Right ventricle myocardium superior (tissue), 1 donor: Measurements from ENCODE around the gene NASP. TPM values are rescaled to one million over a fixed set of nuclear protein-coding genes. Genes with fewer than 3 reads are reported as not detected.
"Not testable (repeated sequence)": the region's sequence is repeated elsewhere in the genome, so short reads cannot be mapped to it uniquely, and the experiment has no call there.

ENCODE experiments used
- ATAC-seq: fragments of 200-7000 bp; cut with Tn5 transposase; one replicate; pipeline ENCODE4 v1.9.1; 2020; ENCODE audit warnings: mild to moderate bottlenecking; ENCODE audit not compliant: poor library complexity
- DNase-seq: peaks from one replicate; pipeline ENCODE4 v3.0.0-alpha.2; 2020
- intact Hi-C: fragments of 100-400 bp; cut with DNase I; formaldehyde crosslinking; loops from one replicate; pipeline ENCODE4 v1.11.2; 2022
- total RNA-seq: library from RNA; stranded (reverse); fragmentation: NEBNext Ultra II Directional; extraction: Animal tissue kit (Norgen Biotek cat#: 25700); gene quantifications from one replicate; pipeline ENCODE4 v1.2.1, GENCODE V29; 2021
- donor health status: DM: no; HTN: yes; CAD: no; lungs with severe emphysema.

NASP gene
- total RNA-seq, 1 donor from 2014 or later, result 28.7 TPM

DNA sequence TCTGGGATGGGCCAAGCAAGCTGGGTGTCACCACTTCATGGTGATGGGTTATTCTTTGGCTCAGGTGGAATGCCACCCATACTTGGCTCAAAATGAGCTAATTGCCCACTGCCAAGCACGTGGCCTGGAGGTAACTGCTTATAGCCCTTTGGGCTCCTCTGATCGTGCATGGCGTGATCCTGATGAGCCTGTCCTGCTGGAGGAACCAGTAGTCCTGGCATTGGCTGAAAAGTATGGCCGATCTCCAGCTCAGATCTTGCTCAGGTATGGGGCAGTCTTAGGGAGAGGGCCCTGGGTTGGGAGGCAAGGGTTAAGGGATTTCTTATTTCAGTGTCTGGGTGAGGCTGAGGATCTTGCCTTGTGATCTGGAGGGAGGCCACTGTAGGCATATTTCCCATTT lies 15.4 kb upstream of the NASP start:
- ATAC-seq, result no peak
- DNase-seq, result no peak
- intact Hi-C loops, result loop anchor here (5.0 kb wide), 1 partner anchor 56 kb away; no protein-coding TSS in a partner anchor

DNA sequence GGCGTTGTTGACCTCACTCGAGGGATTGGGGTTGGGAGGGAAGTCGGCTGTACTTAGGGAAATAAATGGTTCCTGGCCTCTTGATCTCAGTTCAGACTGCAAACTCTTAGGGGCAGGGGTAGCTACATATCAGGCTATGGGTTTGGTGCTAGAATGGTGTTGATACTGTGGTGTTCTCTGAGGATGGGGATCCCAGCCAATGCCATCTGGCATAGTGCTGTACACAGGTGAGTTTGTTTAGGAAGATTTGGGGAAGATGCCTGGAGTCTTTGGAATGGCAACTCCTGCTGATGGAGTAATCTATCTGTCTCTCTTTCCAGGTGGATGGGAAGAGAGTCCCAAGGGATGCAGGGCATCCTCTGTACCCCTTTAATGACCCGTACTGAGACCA lies 14.3 kb upstream of the NASP start:
- DNase-seq (no peak), ATAC-seq (no peak)
- intact Hi-C loops, result loop anchor here (5.0 kb wide), 1 partner anchor 57 kb away; no protein-coding TSS in a partner anchor

DNA sequence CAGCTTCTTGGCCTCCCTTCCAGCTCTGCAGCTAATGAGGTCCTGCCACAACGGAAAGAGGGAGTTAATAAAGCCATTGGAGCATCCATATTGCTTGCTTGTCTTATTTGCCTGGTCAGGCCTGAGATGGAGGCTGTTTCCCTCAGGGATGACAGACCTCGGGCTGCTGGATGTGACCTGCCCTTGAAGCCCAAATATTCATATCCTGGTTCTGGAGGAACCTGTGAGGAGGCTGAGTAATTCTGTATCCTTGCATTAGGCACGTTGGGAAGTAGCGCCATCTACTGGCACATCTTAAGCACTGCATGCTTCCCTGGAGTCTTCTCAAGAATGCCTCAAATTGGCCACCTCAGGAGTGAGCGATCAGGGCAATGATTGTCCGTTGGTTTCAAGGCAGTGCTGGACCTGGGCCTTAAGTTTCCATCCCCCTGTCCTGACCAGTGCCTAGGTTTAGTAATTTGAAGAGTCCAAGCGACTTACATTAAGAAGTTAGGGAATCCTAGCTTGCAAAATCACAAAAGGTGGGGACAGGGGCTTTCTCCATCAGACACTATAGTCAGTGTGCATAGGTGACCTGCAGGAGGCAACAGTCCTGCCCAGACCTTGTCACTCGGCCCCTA lies 13.8 kb upstream of the NASP start:
- intact Hi-C loops, result loop anchor here (5.0 kb wide), 2 partner anchors 58 to 208 kb away; no protein-coding TSS in a partner anchor
- ATAC-seq (peak; percentile 90), DNase-seq (peak; percentile 62)

- intact Hi-C loops, result loop anchor here (5.0 kb wide), 1 partner anchor 208 kb away; no protein-coding TSS in a partner anchor
- DNase-seq (no peak), ATAC-seq (no peak)
Measured at GRCh38 chr1:45570631-45571030, 13.2 kb upstream of the NASP start.

DNA sequence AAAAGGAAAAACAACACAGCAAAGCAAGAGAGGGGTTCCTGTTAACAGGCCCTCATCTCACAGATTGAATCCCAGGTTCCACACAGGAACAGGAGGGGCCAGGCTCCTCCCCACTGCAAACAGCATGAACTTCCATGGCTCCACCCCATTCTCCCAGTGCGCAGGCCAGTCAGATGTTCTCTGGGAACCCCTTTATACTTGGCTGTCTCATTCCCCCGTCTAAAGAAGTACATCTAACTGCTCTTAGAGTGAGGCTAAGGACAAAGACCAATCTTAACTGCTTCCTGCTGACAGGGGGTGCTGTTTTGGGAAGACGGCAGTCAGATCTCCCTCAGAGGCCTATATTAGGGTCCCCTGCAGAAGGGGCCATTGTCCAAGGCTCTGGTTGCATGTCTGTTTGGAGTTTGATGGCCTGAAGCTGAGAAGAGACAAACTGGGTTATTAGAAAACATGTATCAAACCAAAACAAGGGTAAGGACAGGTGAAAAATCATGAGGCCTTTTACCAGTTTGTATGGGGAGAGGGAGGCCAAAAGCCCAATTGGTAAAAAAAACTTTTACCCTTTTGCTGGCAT lies 10.5 kb upstream of the NASP start:
- intact Hi-C loops, result loop anchor here (5.0 kb wide), 1 partner anchor 211 kb away; no protein-coding TSS in a partner anchor
- DNase-seq (no peak), ATAC-seq (no peak)

DNA sequence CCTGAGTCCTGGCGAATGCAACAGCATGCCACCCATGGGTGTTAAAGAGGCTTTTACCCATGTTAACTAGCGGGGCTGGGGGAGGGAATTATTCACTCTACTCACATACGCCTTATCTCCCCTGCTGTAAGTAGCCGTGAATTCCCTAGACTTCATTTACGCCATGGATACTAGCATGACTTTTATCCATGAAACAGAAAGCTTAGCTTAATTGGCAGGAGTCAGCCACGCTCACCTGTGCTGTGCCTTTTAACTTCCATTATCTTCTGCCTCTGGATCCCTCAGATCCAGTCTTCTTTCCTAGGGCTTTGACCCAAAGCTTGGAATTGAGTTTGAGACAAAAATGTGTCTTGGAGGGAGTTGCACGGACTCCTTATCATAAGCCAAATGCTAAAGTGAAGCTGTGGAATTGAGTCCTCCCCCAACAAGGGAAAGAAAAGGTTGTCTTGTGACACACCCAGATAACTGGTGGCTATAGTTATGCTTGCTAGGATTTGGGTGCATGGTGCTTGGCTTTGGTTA lies 9.7 kb upstream of the NASP start:
- no peak for DNase-seq
- ATAC-seq, result no peak
- intact Hi-C loops, result loop anchor here (5.0 kb wide), 1 partner anchor 212 kb away; no protein-coding TSS in a partner anchor

DNA sequence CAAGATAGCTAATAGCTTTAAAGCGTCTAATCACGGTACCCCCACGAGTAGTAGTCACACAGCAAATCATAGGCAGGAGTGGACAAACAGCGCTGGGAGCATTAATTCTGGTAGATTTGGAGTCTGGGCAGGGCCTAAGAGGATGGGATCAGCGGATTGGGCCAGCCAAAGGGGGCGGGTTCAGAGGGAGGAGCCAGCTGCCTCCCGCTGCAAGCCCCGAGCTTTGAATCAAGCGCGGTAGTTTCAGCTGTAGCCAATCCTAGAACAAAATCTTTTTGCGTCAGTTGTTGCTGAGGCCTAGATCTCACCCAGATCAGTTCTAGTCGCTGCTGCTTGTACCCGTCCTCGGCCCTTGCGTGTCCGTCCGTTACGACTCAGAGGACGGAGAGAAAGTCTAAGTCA lies 576 bp upstream of the NASP start:
- peak; percentile 96 for DNase-seq
- ATAC-seq, result peak; percentile 93
- intact Hi-C loops, result no loop called here

DNA sequence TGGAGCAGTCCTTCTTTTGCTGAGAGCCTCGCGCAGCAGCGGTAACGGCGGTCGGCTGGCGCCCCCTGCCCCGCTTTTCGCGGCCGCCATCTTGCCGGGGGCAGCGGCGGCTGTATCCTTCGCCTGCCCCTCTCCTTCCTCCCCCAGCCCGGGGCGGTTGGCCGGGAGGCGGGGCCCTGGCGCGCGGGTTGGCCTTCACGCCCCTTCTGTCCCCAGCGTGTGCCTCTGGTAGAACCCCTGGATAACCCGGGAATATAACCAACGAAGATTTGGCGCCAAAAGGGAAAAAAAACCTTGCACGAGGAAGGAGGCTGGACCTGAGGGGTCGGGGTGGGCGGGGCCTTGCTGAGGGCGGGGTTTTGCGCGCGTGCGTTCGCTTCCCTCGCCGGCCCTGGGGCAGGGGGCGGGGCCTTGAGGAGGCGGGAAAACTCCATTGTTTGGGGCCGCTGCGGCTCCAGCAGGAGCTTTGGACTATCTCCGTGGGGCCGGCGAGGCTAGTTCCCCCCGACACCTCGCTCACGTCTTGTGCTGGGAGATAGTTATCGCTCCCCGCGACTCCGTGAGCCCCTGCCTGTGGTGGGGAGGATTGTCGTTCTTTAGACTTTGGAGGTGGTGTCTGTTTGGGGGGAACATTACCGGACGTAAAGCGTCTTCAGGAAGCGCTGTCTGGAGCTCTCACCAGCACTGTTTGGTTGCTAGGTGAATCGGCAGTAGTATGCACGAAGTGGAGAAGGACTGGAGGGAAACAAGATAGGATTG lies 689 bp downstream of the NASP start:
- intact Hi-C loops, result loop anchor here (5.0 kb wide), 1 partner anchor 103 kb away; the partner anchor contains the start of genes GPBP1L1 and TMEM69
- DNase-seq (peak; percentile 92), ATAC-seq (peak; percentile 86)

DNA sequence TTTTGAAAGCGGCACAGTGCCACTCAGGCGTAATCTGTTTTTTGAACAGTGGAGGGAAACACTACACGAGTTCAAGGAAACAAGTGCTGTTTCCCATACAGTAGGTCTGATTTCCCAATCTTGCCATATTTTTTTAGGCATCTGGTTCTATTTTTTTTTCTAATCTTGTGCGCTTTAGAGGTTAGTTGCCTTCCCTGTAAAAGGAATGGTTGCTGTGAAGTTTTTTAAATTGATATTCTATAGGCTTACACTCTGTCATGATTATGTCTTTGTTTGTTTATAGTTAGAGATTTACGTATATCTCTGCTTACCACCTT lies 1.2 kb downstream of the NASP start:
- ATAC-seq (no peak), DNase-seq (no peak)
- intact Hi-C loops, result loop anchor here (5.0 kb wide), 1 partner anchor 102 kb away; the partner anchor contains the start of genes GPBP1L1 and TMEM69

GRCh38 chr1:45585496-45586075 lies 1.7 kb downstream of the NASP start:
- intact Hi-C loops, result loop anchor here (5.0 kb wide), 1 partner anchor 102 kb away; the partner anchor contains the start of genes GPBP1L1 and TMEM69
- ATAC-seq, result no peak
- no peak for DNase-seq

- no peak for DNase-seq
- intact Hi-C loops, result loop anchor here (5.0 kb wide), 1 partner anchor 101 kb away; the partner anchor contains the start of genes GPBP1L1 and TMEM69
- no peak for ATAC-seq
Measured at GRCh38 chr1:45586769-45587168, 2.9 kb downstream of the NASP start.

DNA sequence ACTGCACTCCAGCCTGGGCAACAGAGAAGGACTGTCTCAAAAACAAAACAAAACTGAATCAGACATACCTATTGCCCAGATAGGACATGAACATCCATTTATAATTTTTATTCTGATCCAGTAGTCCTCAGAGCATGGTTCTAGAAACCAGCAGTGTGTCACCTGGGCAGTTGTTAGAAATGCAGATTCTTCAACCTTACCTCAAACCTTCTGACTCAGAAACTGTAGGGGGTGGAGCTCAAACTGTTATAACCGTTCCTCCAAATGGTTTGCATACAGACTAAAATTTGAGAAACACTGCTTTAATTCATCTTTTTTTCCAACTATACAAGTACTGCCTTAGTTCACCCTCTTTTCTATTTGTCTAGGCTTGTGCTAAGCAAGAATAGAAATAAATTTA lies 6.0 kb downstream of the NASP start:
- peak; percentile 18 for ATAC-seq
- intact Hi-C loops, result loop anchor here (5.0 kb wide), 1 partner anchor 97 kb away; the partner anchor contains the start of genes GPBP1L1 and TMEM69

GRCh38 chr1:45594412-45594811 lies 10.6 kb downstream of the NASP start:
- no peak for DNase-seq
- intact Hi-C loops, result no loop called here
- no peak for ATAC-seq

More for the DNA sequence above, 6.0 kb downstream of the NASP start:
- DNase-seq, result no peak

DNA sequence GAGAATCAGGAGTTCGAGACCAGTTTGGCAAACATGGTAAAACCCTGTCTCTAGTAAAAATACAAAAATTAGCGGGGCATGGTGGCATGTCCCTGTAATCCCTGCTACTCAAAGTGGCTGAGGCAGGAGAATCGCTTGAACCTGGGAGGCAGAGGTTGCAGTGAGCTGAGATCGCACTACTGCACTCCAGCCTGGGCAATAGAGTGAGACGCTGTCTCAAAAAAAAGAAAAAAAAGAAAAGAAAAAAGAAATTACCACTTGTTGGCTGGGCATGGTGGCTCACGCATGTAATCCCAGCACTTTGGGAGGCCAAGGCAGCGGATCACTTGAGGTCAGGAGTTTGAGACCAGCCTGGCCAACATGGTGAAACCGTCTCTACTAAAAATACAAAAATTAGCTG lies 12.9 kb downstream of the NASP start:
- ATAC-seq, intact Hi-C loops: not testable (repeated sequence)

DNA sequence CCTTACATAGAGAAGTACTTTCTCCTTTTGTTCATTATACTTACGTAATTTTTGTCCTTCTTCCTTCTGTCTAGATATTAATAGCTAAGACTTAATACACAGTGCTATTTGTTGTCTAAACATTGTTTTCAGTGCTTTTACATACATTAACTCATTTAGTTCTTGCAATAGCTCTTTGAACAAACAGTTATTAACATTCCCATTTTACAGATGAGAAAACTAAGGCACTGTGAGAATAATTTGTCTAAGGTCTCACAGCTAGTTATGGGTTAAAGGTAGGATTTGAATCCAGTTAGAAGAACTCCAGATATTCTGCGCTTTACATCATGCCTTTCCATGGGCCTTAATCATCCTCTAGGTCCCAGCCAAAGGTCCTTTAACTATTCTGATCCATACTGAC lies 20.4 kb downstream of the NASP start:
- DNase-seq, result no peak
- ATAC-seq, result no peak
- intact Hi-C loops, result no loop called here

More for the DNA sequence above, 12.9 kb downstream of the NASP start:
- not testable (repeated sequence) for DNase-seq

GRCh38 chr1:45607404-45608074 lies 23.7 kb downstream of the NASP start:
- DNase-seq (no peak), ATAC-seq (no peak)
- intact Hi-C loops, result no loop called here

- no peak for ATAC-seq
- intact Hi-C loops, result no loop called here
- DNase-seq, result no peak
Measured at GRCh38 chr1:45608175-45609156, 24.6 kb downstream of the NASP start.
